GM23248 (cell line): Measurements from ENCODE around the gene MRGPRG. TPM values are rescaled to one million over a fixed set of nuclear protein-coding genes. Genes with fewer than 3 reads are reported as not detected.

ENCODE experiments used
- DNase-seq: peaks from one replicate; pipeline ENCODE4 v3.0.0-alpha.2; 2015
- H2AFZ ChIP-seq: fragments of 200-600 bp; sonication (generic); 2 replicates; pipeline ENCODE4 v1.6.1; 2016; ENCODE audit warnings: antibody characterized with exemption
- H3F3A ChIP-seq: fragments of 200-600 bp; sonication (generic); 2 replicates; pipeline ENCODE4 v1.6.1; 2016; ENCODE audit warnings: mild to moderate bottlenecking, antibody characterized with exemption, mixed run types; ENCODE audit not compliant: insufficient read depth
- H3K27ac ChIP-seq: fragments of 200-600 bp; sonication (generic); 2 replicates; pipeline ENCODE4 v1.5.1; 2016; ENCODE audit warnings: mild to moderate bottlenecking
- H3K27me3 ChIP-seq: fragments of 200-600 bp; sonication (generic); replicated peaks from 2 replicates; pipeline ENCODE4 v1.6.1; 2016; ENCODE audit warnings: mild to moderate bottlenecking; ENCODE audit not compliant: insufficient read depth
- H3K36me3 ChIP-seq: fragments of 200-600 bp; sonication (generic); 2 replicates; pipeline ENCODE4 v1.6.1; 2016; ENCODE audit warnings: low read depth, mild to moderate bottlenecking
- H3K4me1 ChIP-seq: fragments of 200-600 bp; sonication (generic); 2 replicates; pipeline ENCODE4 v1.6.1; 2016; ENCODE audit warnings: mild to moderate bottlenecking; ENCODE audit not compliant: insufficient read depth
- H3K4me2 ChIP-seq: fragments of 200-600 bp; sonication (generic); one replicate; pipeline ENCODE4 v1.6.1; 2016; ENCODE audit warnings: mild to moderate bottlenecking; ENCODE audit not compliant: unreplicated experiment
- H3K4me3 ChIP-seq: fragments of 200-600 bp; sonication (generic); 2 replicates; pipeline ENCODE4 v1.5.1; 2016; ENCODE audit warnings: mild to moderate bottlenecking
- H3K79me2 ChIP-seq: fragments of 200-600 bp; sonication (generic); 2 replicates; pipeline ENCODE4 v1.6.1; 2016; ENCODE audit warnings: mild to moderate bottlenecking; ENCODE audit not compliant: insufficient read depth
- H3K9ac ChIP-seq: fragments of 200-600 bp; sonication (generic); 2 replicates; pipeline ENCODE4 v1.6.1; 2016; ENCODE audit warnings: mild to moderate bottlenecking
- H3K9me2 ChIP-seq: fragments of 200-600 bp; sonication (generic); 2 replicates; pipeline ENCODE4 v1.6.1; 2016; ENCODE audit warnings: mixed run types, mild to moderate bottlenecking, moderate library complexity; ENCODE audit not compliant: insufficient read depth
- H3K9me3 ChIP-seq: fragments of 200-600 bp; sonication (generic); one replicate; pipeline ENCODE4 v1.6.1; 2017; ENCODE audit warnings: low read depth
- H4K20me1 ChIP-seq: fragments of 200-600 bp; sonication (generic); 2 replicates; pipeline ENCODE4 v1.6.0; 2016; ENCODE audit not compliant: insufficient read depth
- EZH2 ChIP-seq: fragments of 200-600 bp; sonication (generic); IDR thresholded peaks from 2 replicates; pipeline ENCODE4 v1.6.1; 2018; ENCODE audit warnings: antibody characterized with exemption, mild to moderate bottlenecking; ENCODE audit not compliant: insufficient read depth, poor library complexity, severe bottlenecking
- EZH2phosphoT487 ChIP-seq: fragments of 200-600 bp; sonication (generic); IDR thresholded peaks from 2 replicates; pipeline ENCODE4 v1.6.1; 2018; ENCODE audit warnings: antibody characterized with exemption, moderate library complexity, mild to moderate bottlenecking, low read depth; ENCODE audit not compliant: insufficient read depth
- WGBS, 2 experiments: methylation state at CpG; one replicate each; pipeline ENCODE4 v1.1.6; 2015 to 2017; ENCODE audit warnings: low lambda C conversion rate in 2 of 2, low coverage in 1 of 2; ENCODE audit errors: missing lambda C conversion rate in 2 of 2; 5-methylcytosine and 5-hydroxymethylcytosine counted together
- in situ Hi-C: fragments of 300-500 bp; cut with MboI; formaldehyde crosslinking; loops from 2 replicates; pipeline ENCODE4 v1.15.0; 2020
- polyA plus RNA-seq: library from polyadenylated mRNA; unstranded; fragments of >200 nt; fragmentation: Nextera tagmentation; extraction: Ambion mirVana; gene quantifications from 2 replicates; pipeline ENCODE4 v1.2.1, GENCODE V29; 2016
- total RNA-seq: library from RNA; depleted of rRNA; stranded (reverse); fragments of >200 nt; shearing (Covaris generic); gene quantifications from 2 replicates; pipeline ENCODE4 v1.2.3, GENCODE V29; 2014

Gene MRGPRG
- total and polyA plus RNA-seq, 2 experiments from 2014 or later = not detected

DNA sequence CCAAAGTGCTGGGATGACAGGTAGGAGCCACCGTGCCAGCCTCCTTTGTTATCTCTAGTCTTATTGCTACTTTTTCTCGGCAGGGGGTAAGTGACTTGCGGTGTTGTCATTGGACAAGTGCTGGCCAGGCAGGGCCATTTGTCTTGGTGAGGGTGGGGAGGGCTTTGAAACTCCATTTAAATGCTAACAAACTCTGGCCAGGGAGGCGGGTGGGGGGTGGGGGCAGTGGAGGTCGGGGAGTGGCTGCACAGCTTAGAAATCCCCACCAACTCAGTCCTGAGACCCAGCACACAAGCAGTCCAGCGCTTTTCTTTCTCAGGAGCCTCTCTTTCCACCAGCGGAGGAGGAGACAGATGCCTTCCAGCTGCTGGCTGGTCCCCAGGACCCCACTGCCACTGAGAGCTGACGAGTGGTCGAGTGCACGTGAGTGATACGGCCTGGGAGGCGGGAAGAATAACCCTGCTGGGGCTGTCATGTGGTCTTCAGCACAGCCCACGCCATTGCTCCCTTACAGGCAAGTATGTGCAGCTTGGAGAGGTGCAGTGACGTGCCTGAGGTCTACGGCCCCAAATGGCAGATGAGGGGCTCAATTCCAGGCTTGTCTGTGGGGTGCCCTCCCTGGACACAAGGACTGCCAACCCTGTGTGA lies 29.3 kb downstream of the MRGPRG start:
- H4K20me1 ChIP-seq = no peaks in the 10 kb centered on the region
- H3F3A ChIP-seq = no peaks in the 10 kb centered on the region
- H3K4me3 ChIP-seq = no peak overlapping the region
- no peaks in the 10 kb centered on the region for H3K4me1 ChIP-seq
- H3K79me2 ChIP-seq = no peaks in the 10 kb centered on the region
- no peak overlapping the region for H2AFZ ChIP-seq
- in situ Hi-C loops = no loop called here
- no peak for DNase-seq
- H3K9ac ChIP-seq = no peak overlapping the region
- no peak overlapping the region for H3K4me2 ChIP-seq
- TF ChIP-seq EZH2phosphoT487 (no peak), EZH2 (no peak)
- no peak overlapping the region for H3K27ac ChIP-seq
- no peaks in the 10 kb centered on the region for H3K36me3 ChIP-seq
- 0 out of 2 replicates have a peak, but pooled peaks cover 19% of the 10 kb centered on the region for H3K27me3 ChIP-seq
- 55 to 58% methylated on average over 12 to 15 of the region's 15 CpGs for WGBS, 2 experiments
- no peaks in the 10 kb centered on the region for H3K9me2 ChIP-seq
- no peaks in the 10 kb centered on the region for H3K9me3 ChIP-seq

GRCh38 chr11:3188496-3189195 lies 30.0 kb downstream of the MRGPRG start:
- H3K36me3 ChIP-seq = no peaks in the 10 kb centered on the region
- no peaks in the 10 kb centered on the region for H3F3A ChIP-seq
- no peak overlapping the region for H2AFZ ChIP-seq
- 70 to 74% methylated on average over 17 of the region's 17 CpGs for WGBS, 2 experiments
- in situ Hi-C loops = no loop called here
- DNase-seq = no peak
- no peak overlapping the region for H3K4me3 ChIP-seq
- no peaks in the 10 kb centered on the region for H3K9me2 ChIP-seq
- no peaks in the 10 kb centered on the region for H3K4me1 ChIP-seq
- H4K20me1 ChIP-seq = no peaks in the 10 kb centered on the region
- H3K9me3 ChIP-seq = no peaks in the 10 kb centered on the region
- 0 out of 2 replicates have a peak, but pooled peaks cover 19% of the 10 kb centered on the region for H3K27me3 ChIP-seq
- H3K9ac ChIP-seq = no peak overlapping the region
- H3K27ac ChIP-seq = no peak overlapping the region
- H3K79me2 ChIP-seq = no peaks in the 10 kb centered on the region
- TF ChIP-seq EZH2 = no peak
- no peak for TF ChIP-seq EZH2phosphoT487
- no peak overlapping the region for H3K4me2 ChIP-seq

- WGBS, 2 experiments = 46 to 47% methylated on average over 11 of the region's 11 CpGs
These were observed 32.3 kb downstream of the MRGPRG start for GRCh38 chr11:3186166-3186953.

DNA sequence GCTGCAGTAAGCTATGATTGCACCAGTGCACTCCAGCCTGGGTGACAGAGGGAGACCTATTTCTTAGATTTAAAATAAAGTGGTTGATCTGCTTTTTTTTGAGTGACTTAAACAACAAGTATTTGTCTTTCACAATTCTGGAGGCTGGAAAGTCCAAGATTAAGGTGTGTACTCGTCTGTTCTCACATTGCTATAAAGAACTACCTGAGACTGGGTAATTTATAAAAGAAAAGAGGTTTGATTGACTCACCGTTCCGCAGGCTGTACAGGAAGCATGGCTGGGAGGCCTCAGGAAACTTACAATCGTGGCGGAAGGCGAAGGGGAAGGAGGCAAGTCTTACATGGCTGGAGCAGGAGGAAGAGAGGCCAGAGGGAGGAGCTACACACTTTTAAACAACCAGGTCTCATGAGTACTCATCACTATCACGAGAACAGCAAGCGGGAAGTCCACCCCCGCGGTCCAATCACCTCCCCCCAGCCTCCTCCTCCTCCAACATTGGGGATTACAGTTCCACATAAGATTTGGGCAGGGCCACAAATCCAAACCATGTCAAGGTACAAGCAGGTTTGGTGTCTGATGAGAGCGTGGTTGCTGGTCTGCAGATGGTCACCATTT lies 33.8 kb downstream of the MRGPRG start:
- WGBS, 2 experiments = 68 to 72% methylated on average over 11 of the region's 11 CpGs
- DNase-seq = no peak
- no peak overlapping the region for H3K4me3 ChIP-seq

More at GRCh38 chr11:3186166-3186953, 32.3 kb downstream of the MRGPRG start:
- H2AFZ ChIP-seq = no peak overlapping the region
- no peaks in the 10 kb centered on the region for H3K79me2 ChIP-seq
- no peak overlapping the region for H3K4me2 ChIP-seq
- no peak overlapping the region for H3K9ac ChIP-seq
- in situ Hi-C loops = no loop called here
- DNase-seq = no peak
- no peaks in the 10 kb centered on the region for H4K20me1 ChIP-seq
- H3K4me1 ChIP-seq = no peaks in the 10 kb centered on the region
- TF ChIP-seq EZH2phosphoT487 = no peak
- no peak for TF ChIP-seq EZH2
- H3K27me3 ChIP-seq = 0 out of 2 replicates have a peak, but pooled peaks cover 8% of the 10 kb centered on the region
- no peaks in the 10 kb centered on the region for H3K9me2 ChIP-seq
- H3K9me3 ChIP-seq = no peaks in the 10 kb centered on the region
- H3K27ac ChIP-seq = no peak overlapping the region
- H3K36me3 ChIP-seq = no peaks in the 10 kb centered on the region
- H3F3A ChIP-seq = no peaks in the 10 kb centered on the region
- no peak overlapping the region for H3K4me3 ChIP-seq

More for the DNA sequence above, 33.8 kb downstream of the MRGPRG start:
- H3K4me1 ChIP-seq = no peaks in the 10 kb centered on the region
- no peaks in the 10 kb centered on the region for H3K36me3 ChIP-seq
- H2AFZ ChIP-seq = no peak overlapping the region
- H3K9me2 ChIP-seq = no peaks in the 10 kb centered on the region
- no peak overlapping the region for H3K9ac ChIP-seq
- H3K4me2 ChIP-seq = no peak overlapping the region
- H3K79me2 ChIP-seq = no peaks in the 10 kb centered on the region
- no peak overlapping the region for H3K27ac ChIP-seq
- H4K20me1 ChIP-seq = no peaks in the 10 kb centered on the region
- H3F3A ChIP-seq = no peaks in the 10 kb centered on the region
- H3K27me3 ChIP-seq = peaks cover 8% of the 10 kb centered on the region; the same call in 1 of the 2 replicates
- TF ChIP-seq EZH2phosphoT487 (no peak), EZH2 (no peak)
- in situ Hi-C loops = no loop called here
- H3K9me3 ChIP-seq = no peaks in the 10 kb centered on the region
